H1 (cell line): ENCODE results near the gene WDR5. TPM values are rescaled to one million over a fixed set of nuclear protein-coding genes. Genes with fewer than 3 reads are reported as not detected.

Experiments used
- CTCF ChIA-PET: fragments of 300-600 bp; sonication (Branson Sonifier 250); formaldehyde crosslinking; loops from one replicate; lab custom pipeline; 2021; ENCODE audit not compliant: partially characterized antibody; lab: Charles Lee
- POLR2A ChIA-PET: fragments of 300-600 bp; sonication (Branson Sonifier 250); formaldehyde crosslinking; loops from one replicate; lab custom pipeline; 2021; ENCODE audit warnings: inconsistent platforms; ENCODE audit not compliant: partially characterized antibody; lab: Charles Lee
- DNase-seq, 2 experiments: peaks; one replicate each; pipeline versions ENCODE4 v3.0.0 to v3.0.0-alpha.2; 2010 to 2022; ENCODE audit warnings: low spot score in 2 of 2, low read depth in 1 of 2, mixed read lengths in 1 of 2
- FAIRE-seq: peaks from 2 replicates; lab custom pipeline; 2011; peaks lifted over from hg19 to GRCh38; lab: Jason Lieb, UNC
- H2AFZ ChIP-seq: 2 replicates; pipeline ENCODE4 v1.8.1; 2012; ENCODE audit warnings: low read length, inconsistent platforms
- H2AK5ac ChIP-seq: 2 replicates; pipeline ENCODE4 v1.6.1; 2013; ENCODE audit warnings: low read depth, low read length
- H2BK120ac ChIP-seq: replicated peaks from 2 replicates; pipeline ENCODE3; 2013; ENCODE audit warnings: low read depth, low read length, inconsistent platforms
- H2BK12ac ChIP-seq: 2 replicates; pipeline ENCODE4 v1.6.1; 2013; ENCODE audit warnings: low read depth, low read length
- H2BK15ac ChIP-seq: 2 replicates; pipeline ENCODE4 v1.6.1; 2013; ENCODE audit warnings: low read length
- H2BK20ac ChIP-seq: 2 replicates; pipeline ENCODE4 v1.6.1; 2013; ENCODE audit warnings: low read length
- H2BK5ac ChIP-seq: 2 replicates; pipeline ENCODE4 v1.6.1; 2013; ENCODE audit warnings: low read depth, low read length
- H3K14ac ChIP-seq: 2 replicates; pipeline ENCODE4 v1.6.1; 2013; ENCODE audit warnings: inconsistent platforms; ENCODE audit not compliant: insufficient read length
- H3K18ac ChIP-seq: 2 replicates; pipeline ENCODE4 v1.6.1; 2013; ENCODE audit warnings: low read length; ENCODE audit errors: extremely low read depth
- H3K23ac ChIP-seq: 2 replicates; pipeline ENCODE4 v1.6.1; 2013; ENCODE audit warnings: inconsistent platforms; ENCODE audit not compliant: insufficient read length
- H3K23me2 ChIP-seq: 2 replicates; pipeline ENCODE4 v1.6.1; 2013; ENCODE audit warnings: low read depth, low read length
- H3K27ac ChIP-seq: 2 replicates; pipeline ENCODE4 v1.6.1; 2011; ENCODE audit warnings: low read depth, low read length, inconsistent platforms
- H3K27me3 ChIP-seq, 4 experiments: replicated peaks in 1 of 4; 1 replicate in 1 of 4; 2 replicates in 3 of 4; pipeline versions ENCODE4 v1.6.1 to v1.8.1; 2011 to 2013; ENCODE audit warnings: low read length in 3 of 4, mild to moderate bottlenecking in 3 of 4, inconsistent platforms in 2 of 4, mixed read lengths in 2 of 4, moderate library complexity in 1 of 4; ENCODE audit not compliant: control insufficient read depth in 3 of 4, insufficient read depth in 3 of 4; ENCODE audit errors: extremely low read depth in 1 of 4
- H3K36me3 ChIP-seq, 4 experiments: 2 replicates each; pipeline versions ENCODE4 v1.6.1 to v1.8.1; 2011 to 2013; ENCODE audit warnings: mild to moderate bottlenecking in 4 of 4, low read length in 3 of 4, moderate library complexity in 2 of 4, control low read depth in 1 of 4, inconsistent platforms in 1 of 4; ENCODE audit not compliant: insufficient read depth in 4 of 4, control insufficient read depth in 2 of 4
- H3K4ac ChIP-seq: replicated peaks from 2 replicates; pipeline ENCODE3; 2013; ENCODE audit warnings: low read length, low read depth, mixed read lengths, inconsistent platforms; ENCODE audit not compliant: insufficient read length
- H3K4me1 ChIP-seq, 4 experiments: replicated peaks in 1 of 4; 1 replicate in 1 of 4; 2 replicates in 3 of 4; pipeline versions ENCODE4 v1.6.1 to v1.8.1; 2011 to 2013; ENCODE audit warnings: low read length in 3 of 4, inconsistent platforms in 2 of 4, mixed read lengths in 1 of 4; ENCODE audit not compliant: insufficient read depth in 4 of 4, control insufficient read depth in 3 of 4
- H3K4me2 ChIP-seq, 2 experiments: 2 replicates each; pipeline versions ENCODE4 v1.6.1 to v1.8.1; 2011 to 2013; ENCODE audit warnings: low read depth in 2 of 2, low read length in 2 of 2, control low read depth in 1 of 2, inconsistent platforms in 1 of 2, mild to moderate bottlenecking in 1 of 2; ENCODE audit not compliant: insufficient read depth in 1 of 2
- H3K4me3 ChIP-seq, 4 experiments: fragments of 200-600, 300-600 bp in 1 of 4; sonication (generic), shearing (Covaris generic), sonication (Bioruptor Twin) in 1 of 4; 2 replicates each; pipeline versions ENCODE4 v1.5.1 to v1.8.1; 2011 to 2016; ENCODE audit warnings: low read length in 4 of 4, low read depth in 3 of 4, control low read depth in 2 of 4, inconsistent platforms in 2 of 4, mild to moderate bottlenecking in 2 of 4, mixed read lengths in 1 of 4, moderate library complexity in 1 of 4; ENCODE audit not compliant: insufficient read depth in 2 of 4; ENCODE audit errors: extremely low read depth in 1 of 4
- H3K56ac ChIP-seq: replicated peaks from 2 replicates; pipeline ENCODE3; 2013; ENCODE audit warnings: low read depth, mild to moderate bottlenecking, mixed read lengths, low read length, inconsistent platforms; ENCODE audit not compliant: insufficient read length
- H3K79me1 ChIP-seq: 2 replicates; pipeline ENCODE4 v1.6.1; 2013; ENCODE audit warnings: low read depth, low read length, control low read depth
- H3K79me2 ChIP-seq, 2 experiments: 2 replicates each; pipeline versions ENCODE4 v1.6.1 to v1.8.1; 2012 to 2013; ENCODE audit warnings: low read length in 2 of 2, mild to moderate bottlenecking in 2 of 2, inconsistent platforms in 1 of 2; ENCODE audit not compliant: insufficient read depth in 2 of 2, control insufficient read depth in 1 of 2
- H3K9ac ChIP-seq, 4 experiments: replicated peaks in 1 of 4; 1 replicate in 1 of 4; 2 replicates in 3 of 4; pipeline versions ENCODE4 v1.6.1 to v1.8.1; 2011 to 2013; ENCODE audit warnings: low read depth in 3 of 4, low read length in 3 of 4, control low read depth in 2 of 4, mild to moderate bottlenecking in 2 of 4, moderate library complexity in 2 of 4, inconsistent platforms in 1 of 4; ENCODE audit errors: extremely low read depth in 1 of 4
- H3K9me3 ChIP-seq, 2 experiments: 2 replicates each; pipeline versions ENCODE4 v1.6.1 to v1.8.1; 2012 to 2013; ENCODE audit warnings: mild to moderate bottlenecking in 2 of 2, moderate library complexity in 2 of 2, control low read depth in 1 of 2, inconsistent platforms in 1 of 2, low read depth in 1 of 2, low read length in 1 of 2, mixed read lengths in 1 of 2; ENCODE audit not compliant: insufficient read depth in 2 of 2
- H4K20me1 ChIP-seq, 2 experiments: replicated peaks in 1 of 2; 2 replicates each; pipeline versions ENCODE3 to v1.8.1; 2011 to 2013; ENCODE audit warnings: inconsistent platforms in 2 of 2, low read length in 2 of 2, mild to moderate bottlenecking in 1 of 2; ENCODE audit not compliant: insufficient read depth in 2 of 2, control insufficient read depth in 1 of 2
- H4K5ac ChIP-seq: 2 replicates; pipeline ENCODE4 v1.6.1; 2013; ENCODE audit warnings: low read length, low read depth, mixed read lengths, inconsistent platforms; ENCODE audit not compliant: insufficient read length
- H4K8ac ChIP-seq: 2 replicates; pipeline ENCODE4 v1.8.0; 2013; ENCODE audit warnings: mild to moderate bottlenecking, moderate library complexity, low read length, inconsistent platforms; ENCODE audit not compliant: insufficient read depth; ENCODE audit errors: extremely low read depth
- H4K91ac ChIP-seq: replicated peaks from 2 replicates; pipeline ENCODE3; 2013; ENCODE audit warnings: low read length, mixed read lengths, inconsistent platforms; ENCODE audit not compliant: insufficient read length
- SP1 ChIP-seq: IDR thresholded peaks from 2 replicates; pipeline ENCODE4 v1.6.1; 2011; ENCODE audit warnings: low read depth, low read length
- SUZ12 ChIP-seq: fragments of 200-600 bp; sonication (generic); IDR thresholded peaks from 2 replicates; pipeline ENCODE4 v1.6.1; 2012; ENCODE audit warnings: mild to moderate bottlenecking, inconsistent platforms, low read length, moderate library complexity, mixed read lengths
- WGBS, 2 experiments: shearing (Covaris generic) in 1 of 2; methylation state at CpG; one replicate each; pipeline versions ENCODE4 v1.1.6 to v1.1.7; 2013 to 2015; ENCODE audit warnings: low lambda C conversion rate in 2 of 2, mixed read lengths in 2 of 2, inconsistent platforms in 1 of 2, low coverage in 1 of 2, missing lambda C conversion rate in 1 of 2; ENCODE audit not compliant: insufficient replicate concordance in 2 of 2, insufficient coverage in 1 of 2, insufficient read length in 1 of 2; ENCODE audit errors: extremely low coverage in 1 of 2, missing lambda C conversion rate in 1 of 2; 5-methylcytosine and 5-hydroxymethylcytosine counted together
- polyA plus RNA-seq, 7 experiments: library from polyadenylated mRNA; depleted of rRNA in 3 of 7; stranded (reverse) in 5 of 7; unstranded in 2 of 7; fragments of >200 nt in 5 of 7; fragments of 200-250 nt in 2 of 7; gene quantifications; 1 replicate in 5 of 7; 2 replicates in 1 of 7; 4 replicates in 1 of 7; pipeline versions ENCODE4 v1.2.1 to v1.2.3, GENCODE V29; 2011 to 2013; ENCODE audit warnings: missing spikeins in 2 of 7, mixed read lengths in 2 of 7
- total RNA-seq: library from RNA; stranded (reverse); fragmentation: NEBNext Ultra II Directional; extraction: Animal tissue kit (Norgen Biotek cat#: 25700); gene quantifications from 2 replicates; pipeline ENCODE4 v1.2.1, GENCODE V29; 2021

The WDR5 gene
- total and polyA plus RNA-seq, 2 of the 8 experiments (the other 6 are each of a cell fraction or from before 2014, with no cell fraction given): 38.4 to 68.1 TPM

- H2BK120ac ChIP-seq: no peak overlapping the region
- WGBS, 2 experiments: 93% methylated on average over 11 of the region's 13 CpGs; no CpG with 5 or more reads in 1 of the 2 experiments
- peaks cover 15% of the 10 kb centered on the region for H3K79me1 ChIP-seq
- no peak overlapping the region for H2BK20ac ChIP-seq
- no peak overlapping the region for H2AFZ ChIP-seq
- peaks cover 32 to 73% (median 49%) of the 10 kb centered on the region in 4 experiments for H3K36me3 ChIP-seq
- H3K9me3 ChIP-seq: no peaks in the 10 kb centered on the region
- no peak overlapping the region for H3K23ac ChIP-seq
- no peak overlapping the region for H3K9ac ChIP-seq
- H2BK12ac ChIP-seq: no peak overlapping the region
- no peak overlapping the region for H3K4me2 ChIP-seq
- no peak overlapping the region for H3K27ac ChIP-seq
- H3K4ac ChIP-seq: no peak overlapping the region
- CTCF ChIA-PET: interaction anchor here (1.2 to 1.3 kb wide), 2 partner anchors 43 to 95 kb away, joined by 4 read pairs; no protein-coding TSS in a partner anchor
- DNase-seq (no peak), FAIRE-seq (no peak)
- no peak overlapping the region for H2BK5ac ChIP-seq
- H3K14ac ChIP-seq: no peak overlapping the region
- no peak overlapping the region for H3K18ac ChIP-seq
- H4K8ac ChIP-seq: no peak overlapping the region
- H3K23me2 ChIP-seq: peaks cover 2% of the 10 kb centered on the region; the same call in 1 of the 2 replicates
- no peak overlapping the region for H3K56ac ChIP-seq
- peaks cover 10 to 30% of the 10 kb centered on the region in 2 experiments for H4K20me1 ChIP-seq
- H3K4me3 ChIP-seq: no peak overlapping the region
- no peak overlapping the region for H4K5ac ChIP-seq
- H3K79me2 ChIP-seq: peaks cover 18 to 39% of the 10 kb centered on the region in 2 experiments; a peak in 3 of 4 replicates
- H2AK5ac ChIP-seq: no peak overlapping the region
- no peak overlapping the region for H4K91ac ChIP-seq
- no peak overlapping the region for H2BK15ac ChIP-seq
- peaks cover 0 to 9% (median 3%) of the 10 kb centered on the region in 4 experiments; a peak in 5 of 7 replicates for H3K4me1 ChIP-seq
- POLR2A ChIA-PET: interaction anchor here (1.0 to 1.7 kb wide), 4 partner anchors 9 to 150 kb away, joined by 3 to 4 read pairs (median 3); no protein-coding TSS in a partner anchor
- H3K27me3 ChIP-seq: no peaks in the 10 kb centered on the region
- TF ChIP-seq SUZ12 (no peak), SP1 (no peak)
Observed at GRCh38 chr9:134141906-134142305, 6.0 kb downstream of the WDR5 start.
